GM19238 (cell line): ENCODE data around the gene ZNF618.

ENCODE experiments used
- DNase-seq: peaks from one replicate; pipeline ENCODE4 v3.0.0; 2011; ENCODE audit warnings: low spot score; ENCODE audit not compliant: insufficient read length

The ZNF618 gene

DNA sequence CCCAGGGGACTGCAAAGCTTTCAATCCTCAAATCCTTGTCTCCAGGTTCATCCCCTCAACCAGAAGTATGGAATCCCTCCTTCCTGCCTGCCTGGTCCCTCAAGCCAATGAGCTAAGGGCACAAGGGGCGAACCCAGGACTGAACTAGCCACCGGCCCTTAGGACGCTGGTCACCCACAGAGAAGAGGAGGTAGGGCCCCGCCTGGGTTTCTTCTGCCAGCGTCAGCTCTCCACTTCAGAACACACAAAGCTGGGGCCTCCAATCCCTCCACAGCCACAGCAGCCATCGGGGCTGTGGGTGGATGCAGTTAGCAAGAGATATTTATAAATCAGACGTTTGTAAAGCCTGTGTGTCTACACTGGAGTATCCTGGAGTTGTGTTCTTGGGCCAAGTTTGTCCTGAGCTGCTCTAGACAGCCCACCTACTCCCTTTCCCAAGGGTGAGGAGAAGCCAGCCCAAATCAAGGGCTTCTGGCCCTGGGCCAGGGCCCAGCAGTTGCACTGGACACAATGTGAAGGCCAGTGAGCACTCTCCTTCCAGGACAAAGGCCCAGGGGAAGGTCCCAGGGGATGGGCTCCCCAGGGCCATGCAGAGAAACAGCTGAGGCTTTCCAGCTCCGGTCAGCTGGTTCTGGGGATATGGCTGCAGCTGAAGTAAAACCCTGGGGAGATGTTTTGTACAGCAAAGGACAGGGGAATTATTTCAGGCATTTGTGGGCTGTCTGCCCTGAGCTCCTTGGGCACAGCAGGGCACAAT lies 183.1 kb downstream of the ZNF618 start:
- DNase-seq, result no peak

DNA sequence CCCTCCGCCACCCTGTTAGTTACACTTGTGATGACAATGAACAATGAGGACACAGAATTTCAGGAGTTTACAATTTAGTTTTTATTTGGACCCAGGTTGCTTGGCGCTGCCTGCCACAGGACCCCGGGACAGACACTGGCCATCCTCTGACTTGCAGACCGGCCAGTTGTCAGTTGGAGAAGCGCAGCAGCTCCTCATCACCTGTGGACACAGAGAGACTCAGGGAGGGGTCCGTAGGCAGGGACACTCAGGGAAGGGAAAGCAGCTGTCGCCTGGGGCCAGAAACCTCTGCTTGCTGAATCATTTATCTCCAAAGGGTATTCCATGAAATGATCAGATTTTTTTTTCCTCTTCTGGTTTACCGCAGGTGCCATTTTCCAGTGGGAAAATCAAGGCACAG lies 184.0 kb downstream of the ZNF618 start:
- DNase-seq, result no peak

DNA sequence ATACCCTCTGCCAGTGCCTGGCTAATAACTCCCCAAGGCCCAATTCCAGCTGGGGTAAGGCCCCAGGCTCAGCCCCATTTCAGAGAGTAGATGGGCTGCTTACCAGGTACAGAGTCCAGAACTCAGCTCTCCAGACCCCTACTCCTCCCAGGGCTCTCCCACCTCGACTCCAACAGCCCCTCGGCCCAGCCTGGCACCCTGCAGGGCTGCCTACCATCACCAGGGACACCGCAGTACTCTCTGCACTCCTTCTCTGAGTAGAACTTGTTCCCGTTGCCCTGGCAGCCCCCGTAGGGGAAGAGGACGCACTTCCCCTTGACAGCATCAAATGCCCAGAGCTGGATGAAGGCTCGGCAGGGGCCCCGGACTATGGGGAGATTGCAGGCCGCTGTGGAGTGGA lies 184.6 kb downstream of the ZNF618 start:
- no peak for DNase-seq

DNA sequence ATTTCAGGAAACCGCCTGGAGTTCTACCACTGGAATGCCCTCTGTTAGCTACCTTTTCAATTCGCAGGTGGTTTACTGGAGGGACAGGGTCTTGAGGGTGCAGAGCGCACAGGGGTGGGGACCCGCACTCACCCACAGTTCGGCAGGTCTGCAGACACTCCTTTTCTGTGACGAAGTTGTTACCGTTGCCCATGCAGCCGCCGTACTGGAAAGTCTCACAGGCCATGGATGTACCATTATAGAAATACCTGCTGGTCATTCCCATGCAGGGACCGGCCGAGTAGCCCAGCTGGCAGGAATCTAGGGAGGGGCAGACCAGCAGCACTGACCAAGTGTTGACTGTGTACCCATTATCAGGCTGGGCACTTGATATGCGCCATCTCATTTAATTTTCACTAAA lies 185.2 kb downstream of the ZNF618 start:
- DNase-seq, result no peak

DNA sequence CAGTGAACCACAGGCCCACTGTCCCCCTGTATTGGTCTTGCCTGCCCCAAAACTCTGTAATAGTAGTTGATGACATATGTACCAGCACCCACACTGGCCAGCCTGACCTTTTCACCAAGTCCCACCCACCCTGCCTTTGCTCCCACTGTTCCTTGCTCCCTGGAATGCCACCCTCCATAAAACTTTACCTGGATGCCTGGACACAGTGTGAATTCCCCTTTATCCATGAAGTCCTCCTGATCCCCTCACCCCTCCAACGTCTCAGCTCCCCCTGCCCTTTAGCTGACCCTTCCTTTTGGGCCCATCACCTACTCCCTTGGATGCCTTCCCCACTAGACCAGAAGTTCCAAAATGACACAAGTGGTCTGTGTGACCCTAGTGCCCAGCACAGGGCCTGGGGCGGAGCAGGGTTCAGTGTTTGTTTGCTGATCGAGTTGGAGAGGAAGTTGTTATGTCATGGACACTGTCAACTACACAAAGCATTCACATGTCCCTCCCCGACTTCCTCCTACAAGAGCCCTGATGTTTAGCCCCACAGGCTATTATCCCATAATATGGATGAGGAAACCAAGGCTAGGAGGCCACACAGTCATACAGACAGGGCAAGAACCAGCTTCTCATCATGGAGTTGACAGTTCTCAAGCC lies 185.8 kb downstream of the ZNF618 start:
- DNase-seq, result no peak

DNA sequence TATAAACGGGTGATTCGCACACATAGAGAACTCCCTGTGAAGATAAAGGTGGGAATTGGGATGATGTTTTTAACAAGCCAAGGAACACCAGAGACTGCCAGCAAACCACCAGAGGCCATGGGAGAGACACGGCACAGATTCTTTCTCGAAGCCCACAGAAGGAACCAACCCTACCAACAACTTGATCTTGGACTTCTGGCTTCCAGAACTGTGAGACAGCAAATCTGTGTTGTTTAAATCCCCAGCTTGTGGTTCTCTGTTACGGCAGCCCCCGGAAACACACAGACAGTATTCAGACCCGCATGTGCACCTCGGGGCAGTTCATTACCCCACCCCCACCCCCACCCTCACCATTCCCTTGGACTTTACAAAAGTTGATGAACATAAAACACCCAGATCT lies 189.2 kb downstream of the ZNF618 start:
- DNase-seq, result no peak

DNA sequence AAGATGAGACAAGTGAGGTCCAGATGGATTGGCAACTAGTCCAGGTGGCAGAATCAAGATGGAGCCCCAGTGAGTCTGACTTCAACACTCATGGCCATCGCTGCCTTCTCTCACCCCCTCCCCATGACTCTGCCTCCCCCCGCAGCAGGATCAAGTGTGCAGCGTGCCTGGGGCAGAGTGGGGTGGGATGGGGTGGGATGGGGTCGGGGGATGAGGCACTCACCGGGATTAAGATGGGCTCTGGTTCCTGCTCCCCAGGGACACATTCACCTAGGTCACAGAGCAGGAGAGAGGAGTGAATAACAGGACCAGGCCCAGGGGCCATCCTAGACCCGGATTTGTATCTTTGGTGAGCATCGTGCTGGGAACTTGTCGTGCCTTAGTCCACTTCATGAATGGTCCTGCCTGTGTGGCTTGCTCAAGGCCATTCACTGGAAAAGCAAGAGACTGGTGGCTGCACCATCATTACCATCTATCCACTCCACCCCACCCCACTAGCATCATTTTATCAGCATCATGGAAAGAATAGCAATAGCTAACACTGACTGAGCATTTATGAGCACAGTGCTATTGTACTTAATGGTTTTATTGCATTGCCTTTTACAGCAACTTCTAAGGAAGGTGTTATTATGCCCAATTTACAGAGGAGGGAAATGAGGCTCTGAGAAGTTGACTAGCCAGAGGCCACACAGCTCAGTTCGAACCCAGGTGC lies 193.5 kb downstream of the ZNF618 start:
- DNase-seq, result no peak

DNA sequence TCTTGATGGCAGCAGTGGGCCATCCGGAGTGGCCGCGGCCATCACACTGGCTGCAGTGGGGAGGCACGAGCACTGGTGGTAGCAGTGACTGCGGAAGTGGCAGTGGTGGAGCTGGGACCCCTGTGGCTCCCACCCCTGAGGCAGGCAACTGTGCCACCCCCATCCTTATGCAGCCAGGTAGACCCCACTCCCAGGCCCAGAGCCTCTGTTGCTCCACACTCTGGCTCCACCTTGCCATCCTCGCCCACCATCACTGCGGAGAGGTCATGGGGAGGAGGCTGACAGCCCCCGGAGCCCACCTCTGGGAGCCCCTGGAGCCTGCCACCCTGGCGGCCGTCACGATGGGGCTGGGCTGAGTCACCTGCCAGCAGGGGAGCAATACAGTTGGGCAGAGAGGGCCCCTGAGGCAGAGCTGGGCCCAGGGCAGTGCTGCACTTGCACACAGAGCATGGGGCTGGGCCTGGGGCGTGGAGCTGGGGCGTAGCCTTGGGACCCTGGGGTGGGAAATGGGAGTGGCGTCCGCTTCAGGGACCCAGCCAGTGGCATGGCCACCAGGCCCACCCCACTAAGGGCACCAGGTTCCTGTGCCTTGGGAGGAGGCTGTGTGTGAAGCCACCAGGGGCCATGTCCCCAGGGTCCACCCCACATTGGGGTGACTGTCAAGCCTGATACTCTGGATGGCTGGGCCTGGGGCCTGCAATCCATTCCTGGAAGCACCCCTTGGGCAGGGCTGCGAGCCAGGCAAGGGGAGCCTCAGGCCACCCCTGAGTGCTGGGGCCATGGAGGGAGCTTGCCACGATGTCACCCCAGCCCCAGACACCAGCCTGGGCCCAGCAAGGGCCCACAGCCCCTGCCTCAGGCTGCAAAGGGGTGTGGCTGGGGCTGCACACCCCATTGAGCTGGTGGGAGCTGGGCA lies 194.3 kb downstream of the ZNF618 start:
- DNase-seq, result no peak

DNA sequence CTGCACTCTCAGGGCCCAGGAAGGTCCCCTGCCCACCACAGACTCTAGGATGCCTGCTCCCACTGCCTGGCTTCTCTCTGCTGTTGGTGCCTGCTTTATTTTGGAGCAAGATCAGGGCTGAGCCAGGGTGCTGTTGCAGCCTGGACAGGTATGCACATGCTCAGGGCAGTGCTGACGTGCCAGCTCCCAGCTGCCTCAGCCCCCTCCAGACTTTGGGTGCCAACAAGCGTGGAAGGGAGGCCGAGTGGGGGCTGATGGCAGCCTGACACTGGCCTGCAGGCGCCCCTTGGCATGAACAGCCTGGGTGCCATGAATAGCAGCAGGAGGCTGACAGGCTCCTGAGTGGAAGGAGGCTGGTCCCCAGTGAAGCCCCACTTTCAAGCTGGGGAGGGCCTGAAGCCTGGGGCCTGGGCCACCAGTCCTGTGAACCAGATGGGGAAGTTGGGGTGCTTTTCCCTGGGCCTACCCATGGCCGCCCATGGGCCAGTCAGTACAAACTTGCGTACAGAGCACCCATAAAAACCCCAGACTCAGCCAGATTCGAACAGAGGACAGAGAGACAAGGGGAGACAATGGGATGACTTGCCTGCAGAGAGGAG lies 195.2 kb downstream of the ZNF618 start:
- DNase-seq, result no peak

DNA sequence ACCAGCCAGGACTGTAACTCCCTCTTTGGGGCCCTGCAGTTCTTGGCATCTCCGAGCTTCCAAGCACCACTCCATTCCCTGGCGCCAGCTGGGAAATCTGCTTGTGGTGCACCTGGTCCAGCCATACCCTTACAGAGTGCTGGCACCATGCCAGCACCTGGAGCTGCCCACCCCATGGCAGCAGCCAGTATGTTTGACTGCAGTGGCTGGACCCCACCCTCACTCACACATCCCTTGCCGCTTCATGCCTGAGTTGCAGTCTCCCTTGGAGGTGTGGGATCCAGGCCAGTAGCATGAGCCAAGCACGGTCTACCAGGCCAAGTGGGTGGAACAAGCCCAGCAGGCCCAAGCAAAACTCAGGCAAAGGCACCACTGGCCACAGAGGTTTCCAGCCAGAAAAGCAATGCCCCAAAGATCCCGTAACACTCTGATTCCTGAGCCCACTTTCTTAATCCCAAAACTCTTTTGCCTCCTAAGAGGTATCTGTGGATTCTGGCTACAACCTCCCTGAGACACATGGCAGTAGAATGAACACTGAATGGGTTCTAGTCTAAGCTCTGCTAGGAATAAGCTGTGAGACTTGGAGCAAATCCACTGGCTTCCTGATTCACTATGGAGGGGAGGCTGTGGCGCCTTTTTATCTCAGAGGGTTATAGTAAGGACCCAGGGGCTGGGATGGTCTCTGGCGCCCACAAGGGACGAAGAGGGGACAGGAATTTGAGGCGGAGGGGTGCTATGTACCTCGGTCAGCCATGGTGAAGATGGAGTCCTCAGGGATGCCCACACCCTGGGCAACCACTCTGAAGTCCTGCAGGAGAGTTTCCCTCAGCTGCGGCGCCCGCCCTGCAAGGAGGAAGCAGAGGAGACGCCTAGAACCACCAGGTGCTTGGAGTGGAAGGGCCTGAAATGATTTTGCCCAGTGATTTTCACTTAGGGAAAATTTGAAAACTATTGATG lies 196.4 kb downstream of the ZNF618 start:
- DNase-seq, result no peak

DNA sequence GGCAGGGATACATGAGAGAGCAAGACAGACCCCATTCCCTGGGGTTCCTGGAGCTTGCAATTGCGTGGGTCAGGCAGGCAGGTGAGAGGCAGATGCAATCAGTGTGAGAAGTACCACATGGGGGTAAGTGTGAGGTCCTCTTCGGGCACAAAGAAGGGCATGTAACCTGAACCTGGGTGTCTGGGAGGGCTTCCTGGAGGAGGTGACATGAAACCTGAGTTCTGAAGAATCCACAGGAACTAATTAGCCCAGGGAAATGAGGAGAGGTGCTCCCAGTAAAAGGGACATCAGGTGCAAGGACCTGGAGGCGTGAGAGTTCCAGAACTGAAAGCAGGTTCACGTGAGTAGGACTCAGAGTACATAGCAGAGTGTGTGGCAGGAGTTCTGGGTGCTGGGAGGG lies 199.5 kb downstream of the ZNF618 start:
- DNase-seq, result no peak

DNA sequence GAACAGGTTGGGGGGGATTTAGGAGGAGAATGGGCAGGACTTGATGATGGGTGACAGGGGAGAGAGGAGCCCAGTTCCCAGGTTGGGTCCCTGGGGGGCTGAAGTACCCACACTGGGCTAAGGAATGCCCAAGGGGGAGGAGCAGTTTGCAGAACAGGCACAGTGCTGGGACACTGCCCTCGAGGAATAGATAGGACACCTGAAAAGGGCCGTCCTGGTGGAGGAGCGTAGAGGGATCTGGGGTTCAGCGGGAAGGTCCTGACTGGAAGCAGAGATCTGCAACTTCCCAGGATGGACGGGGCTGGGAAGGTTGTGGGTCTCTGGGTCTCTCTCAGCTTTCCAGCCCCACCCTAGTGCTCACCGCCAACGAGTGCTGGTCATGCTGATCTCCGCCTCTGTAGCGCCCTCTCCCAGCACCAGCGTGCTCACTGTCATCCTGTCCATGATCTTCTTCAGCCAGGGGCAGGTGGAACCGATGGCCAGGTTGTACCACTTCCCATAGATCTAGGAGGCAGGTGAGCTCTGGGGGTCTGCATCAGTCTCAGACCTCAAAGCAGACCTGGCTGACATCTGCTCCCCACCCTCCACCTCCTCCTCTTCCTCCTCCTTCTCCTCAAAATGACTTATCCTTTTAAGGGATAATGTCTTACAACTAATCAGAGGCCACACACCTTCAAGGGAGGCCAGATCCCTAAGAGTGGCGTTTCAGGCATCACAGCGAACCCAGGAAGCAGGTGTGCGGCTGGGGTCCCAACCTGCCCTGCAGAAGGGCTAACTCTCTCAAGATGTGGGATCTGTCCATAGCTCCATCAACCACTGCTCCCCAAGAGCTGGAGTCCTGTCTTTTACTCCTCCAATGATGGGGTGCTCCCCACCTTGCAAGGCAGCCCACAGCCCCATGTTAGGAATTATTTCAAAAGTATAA lies 200.4 kb downstream of the ZNF618 start:
- no peak for DNase-seq

DNA sequence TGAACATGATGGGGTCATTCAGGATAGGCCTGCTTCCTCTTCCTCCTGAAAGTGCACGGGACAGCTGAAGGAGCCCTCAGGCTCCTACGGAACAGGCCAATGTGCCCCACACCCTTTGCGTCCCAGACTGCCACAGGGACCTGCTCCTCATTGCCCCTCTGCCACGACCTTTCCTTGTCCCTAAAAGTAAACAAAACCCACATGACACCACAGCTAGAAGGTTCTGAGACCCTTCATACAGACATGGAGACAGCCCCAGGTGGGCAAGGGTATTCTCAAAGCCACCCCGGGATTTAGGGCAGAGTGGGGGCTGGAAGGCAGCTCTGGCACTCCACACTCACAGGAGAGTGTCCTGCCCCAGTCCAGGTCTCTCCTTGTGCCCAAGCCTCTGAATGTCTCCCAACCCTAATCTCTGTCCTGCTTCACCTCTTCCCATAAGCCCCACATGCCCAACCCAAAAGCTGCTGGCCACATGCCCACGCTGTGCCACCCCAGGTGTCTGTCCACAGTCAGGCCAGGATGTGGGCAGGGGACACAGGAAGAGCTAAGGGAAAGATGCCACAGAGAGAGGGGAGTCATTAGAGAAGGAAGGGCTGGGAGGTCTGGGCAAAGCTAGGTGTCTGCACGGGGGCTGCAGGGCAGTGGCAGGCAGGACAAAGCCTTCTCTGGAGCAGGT lies 201.2 kb downstream of the ZNF618 start:
- DNase-seq, result no peak

DNA sequence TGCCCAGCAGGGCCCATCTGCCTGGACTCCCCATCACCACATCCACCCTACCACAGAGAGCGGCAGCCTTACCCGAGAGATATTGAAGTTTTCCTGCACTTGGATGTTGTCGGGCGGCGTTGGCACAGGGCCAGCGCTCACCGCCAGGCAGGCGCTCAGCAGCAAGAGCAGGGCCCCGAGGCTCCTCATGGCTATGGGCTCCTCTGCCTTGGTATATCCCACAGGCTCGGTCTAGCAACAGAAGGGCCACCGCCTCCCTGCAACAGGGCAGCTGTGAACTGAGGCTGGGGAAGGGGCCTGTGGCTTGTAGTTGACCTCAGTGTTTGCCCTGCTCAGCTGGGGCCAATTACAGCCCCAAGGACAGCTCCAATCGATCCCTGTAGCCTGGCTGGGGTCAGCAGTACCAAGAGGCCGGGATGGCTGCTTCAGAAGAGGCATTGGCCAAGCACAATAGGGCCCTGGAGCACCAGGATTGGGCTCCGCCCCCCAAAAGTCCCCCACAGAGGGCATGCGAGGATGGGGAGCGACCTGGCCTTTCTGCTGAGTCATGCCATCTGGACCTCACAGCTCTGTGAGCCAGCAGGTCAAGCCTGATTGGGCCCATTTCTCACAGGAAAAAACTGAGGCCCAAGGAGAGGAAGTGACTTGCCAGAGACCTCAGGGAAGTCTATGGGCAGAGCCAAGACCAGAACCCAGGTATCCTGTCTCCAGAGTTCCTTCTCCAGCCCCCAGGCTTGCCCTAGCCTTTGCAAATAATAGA lies 202.1 kb downstream of the ZNF618 start, which contains the start of gene AMBP:
Gene AMBP (minus strand): TSS at position 280 of the 760 bp plus-strand sequence. CDS start 91 bp downstream, at position 189.
- DNase-seq, result no peak

DNA sequence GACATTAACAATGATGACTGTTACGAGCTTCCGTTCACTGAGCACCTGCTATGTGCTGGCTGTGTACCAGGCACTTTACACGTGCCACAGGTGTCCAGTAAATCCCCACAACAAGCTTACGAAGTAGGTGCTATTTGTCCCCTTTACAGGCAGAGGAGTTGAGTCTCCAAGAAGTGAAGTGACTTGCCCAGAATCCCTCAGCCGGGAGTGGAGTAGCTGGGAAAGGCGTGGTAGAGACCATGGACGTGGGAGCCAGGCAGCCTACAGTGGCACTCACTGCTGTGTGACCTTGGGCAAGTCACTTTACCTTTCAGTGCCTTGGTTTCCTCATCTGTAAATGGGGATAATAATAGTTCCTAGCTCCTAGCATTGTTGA lies 202.7 kb downstream of the ZNF618 start:
- no peak for DNase-seq

DNA sequence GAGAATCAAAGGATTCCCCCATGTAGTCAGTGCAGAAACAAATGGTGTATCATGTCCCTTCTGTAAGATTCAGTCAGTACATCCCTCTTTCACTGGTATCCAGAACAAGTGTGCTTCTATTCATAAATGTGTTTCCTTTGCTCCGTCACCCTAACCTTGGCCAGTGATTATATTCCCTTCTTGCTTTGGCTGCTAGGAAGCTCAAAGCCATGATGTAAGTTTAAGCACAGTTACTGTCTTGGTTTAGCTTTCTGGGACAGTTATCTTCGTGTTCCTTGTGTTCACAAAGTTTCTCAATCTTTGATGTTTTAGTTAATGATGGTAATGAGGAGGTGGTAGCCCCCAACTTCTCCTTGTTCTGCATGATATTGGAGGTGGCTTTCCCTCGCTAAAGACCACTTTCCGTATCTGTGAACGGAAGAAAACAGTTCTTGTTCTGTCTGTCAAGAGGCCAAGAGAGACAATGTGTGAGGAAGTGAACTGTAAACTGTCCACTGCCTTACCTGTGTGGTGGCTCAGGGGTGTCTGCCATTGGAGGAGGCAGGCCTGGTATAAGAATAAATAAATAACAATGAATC lies 204.2 kb downstream of the ZNF618 start:
- DNase-seq, result no peak

DNA sequence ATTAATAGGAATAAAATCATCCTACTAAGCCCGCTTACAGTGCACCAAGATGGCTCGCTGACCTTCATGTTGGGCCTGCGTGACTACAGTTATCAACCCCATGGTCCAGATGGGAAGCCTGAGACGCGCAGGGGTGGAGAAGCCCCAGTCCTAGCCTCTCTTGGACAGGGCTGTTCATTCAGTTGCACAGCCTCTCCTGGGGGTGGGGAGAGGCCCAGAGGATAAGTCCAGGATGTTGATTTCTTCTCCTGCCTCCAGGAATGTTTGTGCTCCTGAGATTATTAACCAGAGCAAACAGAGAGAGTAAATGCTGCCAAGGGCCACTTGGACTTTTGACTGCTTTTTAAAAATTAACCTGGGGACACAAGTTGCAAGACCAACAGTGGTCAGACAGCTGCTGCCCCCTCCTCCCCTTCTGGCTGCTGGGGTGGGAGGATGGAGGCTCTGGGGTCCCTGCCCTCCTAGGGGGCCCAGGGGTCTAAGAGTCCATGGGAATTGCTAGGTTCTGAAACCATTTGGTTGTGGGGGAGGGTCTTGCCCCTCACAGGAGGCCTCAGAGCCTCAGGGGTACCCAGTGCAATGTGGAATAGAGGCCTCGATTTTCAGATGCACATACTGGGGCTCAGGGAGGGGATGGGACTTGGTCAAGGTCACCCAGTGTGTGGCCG lies 204.8 kb downstream of the ZNF618 start:
- no peak for DNase-seq
